C4-2B (cell line): ENCODE results near the gene UBA52.

ENCODE experiments used
- CTCF ChIP-seq: fragments of 450-650 bp; conservative IDR thresholded peaks from 2 replicates; pipeline ENCODE4 v1.5.1; 2017; ENCODE audit warnings: mild to moderate bottlenecking
- ZFX ChIP-seq: fragments of 450-650 bp; IDR thresholded peaks from 2 replicates; pipeline ENCODE4 v1.6.1; 2017

- TF ChIP-seq CTCF (peak; percentile 56), ZFX (no peak)
Observed at GRCh38 chr19:18590273-18591272, 18.9 kb downstream of the UBA52 start.
